Gastrocnemius medialis (tissue), 4 donors: ENCODE measurements around the gene KCNQ5. TPM values are rescaled to one million over a fixed set of nuclear protein-coding genes. Genes with fewer than 3 reads are reported as not detected.

Source experiments
- ATAC-seq, 2 donors: fragments of 150-250 bp; one replicate each; pipeline ENCODE4 v1.9.1; 2016
- DNase-seq, 2 donors: peaks; one replicate each; pipeline ENCODE4 v3.0.0-alpha.2; 2019
- H3K27ac ChIP-seq, 4 donors: fragments of 200-600 bp; sonication (generic); 1 replicate in 1 of 4; 2 replicates in 3 of 4; pipeline ENCODE4 v1.5.1; 2016 to 2018; ENCODE audit warnings: mild to moderate bottlenecking in 2 of 4, moderate library complexity in 1 of 4
- H3K27me3 ChIP-seq, 3 donors: fragments of 200-600 bp; sonication (generic) in 2 of 3; 1 replicate in 1 of 3; 2 replicates in 2 of 3; pipeline versions ENCODE4 v1.5.1 to v1.6.0; 2016 to 2019; ENCODE audit warnings: mild to moderate bottlenecking in 1 of 3, moderate library complexity in 1 of 3
- H3K36me3 ChIP-seq, 2 donors: fragments of 200-600 bp; sonication (generic) in 1 of 2; one replicate each; pipeline ENCODE4 v1.5.1; 2017 to 2018
- H3K4me1 ChIP-seq, 2 donors: fragments of 200-600 bp; sonication (generic) in 1 of 2; one replicate each; pipeline ENCODE4 v1.5.1; 2016 to 2017; ENCODE audit warnings: mild to moderate bottlenecking in 2 of 2
- H3K4me3 ChIP-seq, 4 donors: fragments of 200-600 bp; sonication (generic) in 3 of 4; 1 replicate in 1 of 4; 2 replicates in 3 of 4; pipeline ENCODE4 v1.5.1; 2016 to 2019; ENCODE audit warnings: mild to moderate bottlenecking in 2 of 4
- H3K9me3 ChIP-seq, 3 donors: fragments of 200-600 bp; sonication (generic) in 2 of 3; 1 replicate in 1 of 3; 2 replicates in 2 of 3; pipeline ENCODE4 v1.5.1; 2016 to 2019
- CTCF ChIP-seq, 5 experiments: fragments of 450-650 bp in 3 of 5; fragments of 200-600 bp in 2 of 5; sonication (generic) in 2 of 5; IDR thresholded peaks in 4 of 5; conservative IDR thresholded peaks in 1 of 5; 1 replicate in 4 of 5; 2 replicates in 1 of 5; pipeline ENCODE4 v1.5.1; 2016 to 2019; ENCODE audit warnings: antibody characterized with exemption in 5 of 5, mild to moderate bottlenecking in 3 of 5, moderate library complexity in 3 of 5
- POLR2A ChIP-seq, 2 donors: fragments of 450-650 bp; IDR thresholded peaks; one replicate each; pipeline ENCODE4 v1.6.1; 2017; ENCODE audit warnings: antibody characterized with exemption in 2 of 2, mild to moderate bottlenecking in 2 of 2, moderate library complexity in 2 of 2
- in situ Hi-C, 4 donors: fragments of 200-750 bp; cut with MboI; loops; one replicate each; pipeline versions ENCODE4 v1.15.0 to v1.8.0; 2017; ENCODE audit warnings: low sequenced_read_pairs in 4 of 4
- intact Hi-C: fragments of 100-400 bp; cut with DNase I; formaldehyde crosslinking; loops from one replicate; pipeline ENCODE4 v1.15.1; 2023; ENCODE audit warnings: low total_unique reads
- total RNA-seq, 4 donors: library from RNA; depleted of rRNA; stranded (reverse); fragments of >200 nt; gene quantifications; one replicate each; pipeline versions ENCODE4 v1.1.0 to v1.2.3, GENCODE V29; 2016

KCNQ5 gene
- total RNA-seq, 4 donors from 2014 or later: 5.3 to 19.3 (median 15.1) TPM

- Histone ChIP-seq H3K4me3 (no peak overlapping the region), H3K27ac (peak overlapping the region in 3 of 4 donors; percentile 56 to 67 (median 63)), H3K36me3 (no peaks in the 10 kb centered on the region), H3K4me1 (peaks cover 35 to 45% of the 10 kb centered on the region in 2 donors), H3K27me3 (no peaks in the 10 kb centered on the region), H3K9me3 (no peaks in the 10 kb centered on the region)
- intact Hi-C loops (no loop called here), in situ Hi-C loops (no loop called here)
- TF ChIP-seq POLR2A (IDR thresholded peaks at IDR 0.05): no peak
- TF ChIP-seq CTCF (IDR thresholded peaks at IDR 0.05 in 4 of 5, conservative IDR thresholded peaks at IDR 0.05 in 1 of 5): no peak
- DNase-seq (no peak), ATAC-seq (peak in 1 of 2 donors; percentile 23)
Measured at GRCh38 chr6:72810571-72811280, 188.9 kb downstream of the KCNQ5 start.

- peak in 1 of 2 donors; percentile 14 for DNase-seq
- H3K4me1 ChIP-seq: peaks cover 35 to 45% of the 10 kb centered on the region in 2 donors
- no peak for TF ChIP-seq CTCF (IDR thresholded peaks at IDR 0.05 in 4 of 5, conservative IDR thresholded peaks at IDR 0.05 in 1 of 5)
- no peak for TF ChIP-seq POLR2A (IDR thresholded peaks at IDR 0.05)
- intact Hi-C loops (no loop called here), in situ Hi-C loops (no loop called here)
- no peaks in the 10 kb centered on the region for H3K27me3 ChIP-seq
- H3K36me3 ChIP-seq: no peaks in the 10 kb centered on the region
- H3K27ac ChIP-seq: peak overlapping the region in 1 of 4 donors; percentile 36
- H3K4me3 ChIP-seq: no peak overlapping the region
- no peak for ATAC-seq
- no peaks in the 10 kb centered on the region for H3K9me3 ChIP-seq
Measured at GRCh38 chr6:72811971-72812421, 190.1 kb downstream of the KCNQ5 start.

DNA sequence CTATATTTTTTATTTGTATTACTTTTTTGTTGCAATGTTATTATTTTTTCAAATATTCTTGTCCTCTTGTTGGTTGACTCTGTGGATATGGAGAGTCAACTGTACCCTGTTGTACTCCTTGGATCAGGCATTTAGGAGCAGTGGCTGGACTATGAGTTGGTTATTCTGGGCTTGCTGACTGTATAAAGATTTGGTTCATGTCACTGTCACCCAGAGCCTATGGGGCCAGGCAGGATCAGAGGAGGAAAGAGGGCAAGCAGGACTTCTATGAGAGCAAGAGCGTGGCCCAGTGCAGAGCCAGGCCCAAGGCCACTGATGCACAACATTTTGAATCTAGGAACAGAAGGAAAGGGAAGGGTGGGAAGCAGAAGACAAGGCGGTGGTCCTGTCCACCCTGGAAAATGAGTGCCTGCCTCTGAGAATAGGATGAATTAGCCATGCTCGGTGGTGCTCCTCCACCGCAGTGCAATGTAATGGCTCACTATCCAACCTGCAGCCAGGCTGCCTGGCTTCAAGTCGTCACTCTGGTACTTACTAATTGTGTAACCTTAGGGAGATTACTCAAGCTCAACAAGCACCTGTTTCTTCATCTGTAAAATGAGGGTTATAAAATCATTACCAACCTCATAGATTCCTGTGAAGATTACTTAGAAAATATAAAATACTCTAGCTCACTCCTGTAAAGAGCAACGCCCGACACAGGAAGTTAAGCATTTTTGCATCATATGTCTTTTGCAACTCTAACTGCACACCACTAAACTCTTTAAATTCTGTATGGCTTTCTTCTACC is 192.1 kb downstream of the KCNQ5 start:
- no peaks in the 10 kb centered on the region for H3K27me3 ChIP-seq
- no peaks in the 10 kb centered on the region for H3K9me3 ChIP-seq
- intact Hi-C loops (loop anchor here (2.0 kb wide), 1 partner anchor 27 kb away; no protein-coding TSS in a partner anchor), in situ Hi-C loops (no loop called here)
- peaks cover 38 to 48% of the 10 kb centered on the region in 2 donors for H3K4me1 ChIP-seq
- no peaks in the 10 kb centered on the region for H3K36me3 ChIP-seq
- H3K27ac ChIP-seq: peak overlapping the region; percentile 43 to 69 (median 54)
- DNase-seq: peak; percentile 17 to 73
- peak; percentile 86 to 93 for ATAC-seq
- no peak for TF ChIP-seq CTCF (IDR thresholded peaks at IDR 0.05 in 4 of 5, conservative IDR thresholded peaks at IDR 0.05 in 1 of 5)
- TF ChIP-seq POLR2A (IDR thresholded peaks at IDR 0.05): no peak
- H3K4me3 ChIP-seq: no peak overlapping the region

- peak overlapping the region in 2 of 4 donors; percentile 1 to 69 for H3K27ac ChIP-seq
- no peak for DNase-seq
- H3K27me3 ChIP-seq: no peaks in the 10 kb centered on the region
- intact Hi-C loops (loop anchor here (5.0 kb wide), 3 partner anchors 69 to 194 kb away; partner anchors contain the start of gene KCNQ5), in situ Hi-C loops (no loop called here)
- no peaks in the 10 kb centered on the region for H3K9me3 ChIP-seq
- H3K4me1 ChIP-seq: peaks cover 45 to 46% of the 10 kb centered on the region in 2 donors
- TF ChIP-seq CTCF (IDR thresholded peaks at IDR 0.05 in 4 of 5, conservative IDR thresholded peaks at IDR 0.05 in 1 of 5) (no peak), POLR2A (IDR thresholded peaks at IDR 0.05) (no peak)
- H3K36me3 ChIP-seq: no peaks in the 10 kb centered on the region
- H3K4me3 ChIP-seq: no peak overlapping the region
- no peak for ATAC-seq
Measured at GRCh38 chr6:72816022-72816421, 194.2 kb downstream of the KCNQ5 start.
